ENCODE data around the gene DDIAS. TPM values are rescaled to one million over a fixed set of nuclear protein-coding genes. Genes with fewer than 3 reads are reported as not detected.
"Not testable (repeated sequence)": the region's sequence is repeated elsewhere in the genome, so short reads cannot be mapped to it uniquely, and the experiment has no call there.

DDIAS gene
- total RNA-seq, 1 experiment from 2014 or later = 12.4 TPM

DNA sequence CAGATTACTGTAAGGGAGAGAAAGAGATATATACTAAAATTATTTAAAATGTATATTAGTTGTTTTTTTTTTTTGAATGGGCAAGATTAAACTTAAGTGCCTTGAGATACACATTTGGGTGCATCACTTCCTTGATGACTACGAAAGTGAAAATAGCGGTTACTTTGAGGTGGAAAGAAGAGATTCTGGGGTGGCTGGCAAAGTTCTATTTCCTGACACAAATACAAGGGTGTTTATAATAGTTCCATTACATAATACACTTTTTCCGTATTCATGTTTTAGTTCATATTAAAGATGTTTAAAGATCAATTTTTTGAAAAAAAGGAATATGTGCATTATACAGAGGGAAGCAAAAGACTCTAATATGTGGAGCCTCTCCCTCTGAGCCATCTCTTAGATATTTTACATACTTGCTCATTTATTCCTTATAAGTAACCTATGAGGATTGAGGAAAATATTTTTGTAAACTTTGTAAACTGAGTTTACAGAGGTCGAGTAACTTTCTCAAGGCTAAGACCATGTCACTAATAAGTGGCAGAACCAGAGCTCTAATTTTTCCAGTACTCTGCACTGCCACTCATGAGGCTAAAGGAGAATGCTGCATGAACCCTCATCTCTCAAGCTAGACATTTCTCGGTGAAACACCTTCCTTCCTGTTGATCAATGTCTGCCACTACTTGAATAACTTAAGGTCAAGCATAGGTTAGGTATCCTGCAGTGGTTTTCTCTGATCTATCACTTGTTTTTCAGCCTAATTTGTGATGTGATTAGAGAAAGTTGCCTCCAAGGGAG is 58.6 kb downstream of the DDIAS start:
- Histone ChIP-seq H3K4me1 (replicated peaks; ENCODE audit: insufficient read depth) (peaks cover 5% of the 10 kb centered on the region), H2AFZ (no peak overlapping the region; the same call in 1 of the 2 replicates), H3K9me2 (ENCODE audit: insufficient read depth) (no peaks in the 10 kb centered on the region), H4K20me1 (ENCODE audit: insufficient read depth) (no peaks in the 10 kb centered on the region), H3K4me3 (no peak overlapping the region), H3K27me3 (ENCODE audit: insufficient read depth, low read depth) (no peaks in the 10 kb centered on the region), H3K27ac (no peak overlapping the region), H3K4me2 (no peak overlapping the region), H3K79me2 (ENCODE audit: low read depth) (no peaks in the 10 kb centered on the region), H3F3A (ENCODE audit: insufficient read depth, low read depth) (no peaks in the 10 kb centered on the region), H3K36me3 (ENCODE audit: low read depth) (no peaks in the 10 kb centered on the region), H3K9me3 (ENCODE audit: insufficient read depth, low read depth) (no peaks in the 10 kb centered on the region)
- no peak for TF ChIP-seq EZH2 (IDR thresholded peaks at IDR 0.05; ENCODE audit: low read depth)
- TF ChIP-seq, protein P1, sequence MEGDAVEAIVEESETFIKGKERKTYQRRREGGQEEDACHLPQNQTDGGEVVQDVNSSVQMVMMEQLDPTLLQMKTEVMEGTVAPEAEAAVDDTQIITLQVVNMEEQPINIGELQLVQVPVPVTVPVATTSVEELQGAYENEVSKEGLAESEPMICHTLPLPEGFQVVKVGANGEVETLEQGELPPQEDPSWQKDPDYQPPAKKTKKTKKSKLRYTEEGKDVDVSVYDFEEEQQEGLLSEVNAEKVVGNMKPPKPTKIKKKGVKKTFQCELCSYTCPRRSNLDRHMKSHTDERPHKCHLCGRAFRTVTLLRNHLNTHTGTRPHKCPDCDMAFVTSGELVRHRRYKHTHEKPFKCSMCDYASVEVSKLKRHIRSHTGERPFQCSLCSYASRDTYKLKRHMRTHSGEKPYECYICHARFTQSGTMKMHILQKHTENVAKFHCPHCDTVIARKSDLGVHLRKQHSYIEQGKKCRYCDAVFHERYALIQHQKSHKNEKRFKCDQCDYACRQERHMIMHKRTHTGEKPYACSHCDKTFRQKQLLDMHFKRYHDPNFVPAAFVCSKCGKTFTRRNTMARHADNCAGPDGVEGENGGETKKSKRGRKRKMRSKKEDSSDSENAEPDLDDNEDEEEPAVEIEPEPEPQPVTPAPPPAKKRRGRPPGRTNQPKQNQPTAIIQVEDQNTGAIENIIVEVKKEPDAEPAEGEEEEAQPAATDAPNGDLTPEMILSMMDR (conservative IDR thresholded peaks at IDR 0.05) = no peak
- ChIA-PET CTCF (no interaction called here), POLR2A (ENCODE audit: unreplicated experiment) (no interaction called here)
- no TSS peak for BruUV-seq (replicated peaks)
- intact Hi-C loops (cut with micrococcal nuclease; ENCODE audit: unreplicated experiment) = no loop called here
- no peak for DNase-seq

DNA sequence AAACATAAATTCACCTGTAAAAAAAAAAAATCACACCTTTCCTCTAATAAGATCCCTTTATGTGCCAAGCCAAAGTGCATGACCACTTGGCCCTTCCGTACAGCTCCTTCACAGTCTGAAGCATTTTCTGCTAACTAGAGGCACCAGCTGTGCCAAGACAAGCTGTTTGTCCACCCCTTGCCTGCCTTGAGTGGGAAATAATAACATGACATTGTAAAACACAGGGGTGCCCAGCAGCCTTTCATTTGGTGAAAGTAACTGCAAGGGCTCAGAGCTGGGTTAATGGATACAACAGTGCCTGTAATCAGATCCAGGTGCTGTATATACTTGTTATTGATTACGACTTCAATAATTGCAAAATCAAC is 59.2 kb downstream of the DDIAS start:
- TF ChIP-seq, protein P1 (conservative IDR thresholded peaks at IDR 0.05) = no peak
- TF ChIP-seq EZH2 (IDR thresholded peaks at IDR 0.05; ENCODE audit: low read depth) = no peak
- H3K36me3 ChIP-seq (ENCODE audit: low read depth) = no peaks in the 10 kb centered on the region
- CTCF ChIA-PET = no interaction called here
- BruUV-seq (replicated peaks) = no TSS peak
- H3K27ac ChIP-seq = no peak overlapping the region
- no peak overlapping the region for H3K4me2 ChIP-seq
- no peaks in the 10 kb centered on the region for H3K79me2 ChIP-seq (ENCODE audit: low read depth)
- peaks cover 4% of the 10 kb centered on the region for H3K4me1 ChIP-seq (replicated peaks; ENCODE audit: insufficient read depth)
- H3K4me3 ChIP-seq = no peak overlapping the region
- no peak for DNase-seq
- no peaks in the 10 kb centered on the region for H3K27me3 ChIP-seq (ENCODE audit: insufficient read depth, low read depth)
- POLR2A ChIA-PET (ENCODE audit: unreplicated experiment) = no interaction called here
- no peaks in the 10 kb centered on the region for H4K20me1 ChIP-seq (ENCODE audit: insufficient read depth)
- intact Hi-C loops (cut with micrococcal nuclease; ENCODE audit: unreplicated experiment) = no loop called here
- H3K9me2 ChIP-seq (ENCODE audit: insufficient read depth) = no peaks in the 10 kb centered on the region
- H3K9me3 ChIP-seq (ENCODE audit: insufficient read depth, low read depth) = no peaks in the 10 kb centered on the region
- no peaks in the 10 kb centered on the region for H3F3A ChIP-seq (ENCODE audit: insufficient read depth, low read depth)
- no peak overlapping the region for H2AFZ ChIP-seq

DNA sequence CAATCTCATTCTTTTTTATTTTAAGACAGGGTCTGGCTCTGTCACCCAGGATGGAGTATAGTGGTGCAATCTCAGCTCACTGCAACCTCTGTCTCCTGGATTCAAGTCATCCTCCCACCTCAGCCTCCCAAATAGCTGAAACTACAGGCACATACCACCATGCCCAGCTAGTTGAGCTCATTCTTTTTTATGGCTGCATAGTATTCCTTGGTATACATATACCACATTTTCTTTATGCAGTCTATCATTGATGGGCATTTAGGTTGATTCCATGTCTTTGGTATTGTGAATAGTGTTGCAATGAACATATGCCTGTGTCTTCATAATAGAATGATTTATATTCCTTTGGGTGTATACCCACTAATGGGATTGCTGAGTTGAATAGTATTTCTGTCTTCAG is 60.5 kb downstream of the DDIAS start:
- BruUV-seq (replicated peaks); H3K4me2 ChIP-seq; intact Hi-C loops (cut with micrococcal nuclease; ENCODE audit: unreplicated experiment); H3K4me1 ChIP-seq (replicated peaks; ENCODE audit: insufficient read depth); H3K9me2 ChIP-seq (ENCODE audit: insufficient read depth); H3K4me3 ChIP-seq; H3F3A ChIP-seq (ENCODE audit: insufficient read depth, low read depth); DNase-seq; H3K27ac ChIP-seq; H3K36me3 ChIP-seq (ENCODE audit: low read depth); CTCF ChIA-PET; H3K27me3 ChIP-seq (ENCODE audit: insufficient read depth, low read depth); H3K9me3 ChIP-seq (ENCODE audit: insufficient read depth, low read depth); H3K79me2 ChIP-seq (ENCODE audit: low read depth); H2AFZ ChIP-seq; H4K20me1 ChIP-seq (ENCODE audit: insufficient read depth): not testable (repeated sequence)
- POLR2A ChIA-PET (ENCODE audit: unreplicated experiment) = interaction anchor here (0.6 kb wide), 1 partner anchor 248 kb away, joined by 3 read pairs; no protein-coding TSS in a partner anchor

DNA sequence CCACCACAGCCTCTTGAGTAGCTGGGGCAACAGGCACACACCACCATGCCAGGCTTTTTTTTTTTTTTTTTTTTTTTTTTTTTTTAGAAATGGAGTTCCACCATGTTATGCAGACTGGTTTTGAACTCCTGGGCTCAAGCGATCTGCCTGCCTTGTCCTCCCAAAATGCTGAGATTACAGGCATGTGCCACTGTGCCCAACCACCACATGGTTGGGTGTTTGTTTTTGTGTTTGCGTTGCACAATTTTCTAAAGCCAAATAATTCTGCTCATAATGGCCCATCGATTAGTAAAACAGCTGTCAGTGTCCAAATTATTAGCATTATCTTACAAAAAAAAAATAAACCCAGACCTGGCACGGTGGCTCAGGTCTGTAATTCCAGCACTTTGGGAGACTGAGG is 65.8 kb downstream of the DDIAS start:
- intact Hi-C loops (cut with micrococcal nuclease; ENCODE audit: unreplicated experiment) = no loop called here
- ChIA-PET POLR2A (ENCODE audit: unreplicated experiment) (no interaction called here), CTCF (no interaction called here)
- H3K27ac ChIP-seq = no peak overlapping the region
- no peaks in the 10 kb centered on the region for H3K4me1 ChIP-seq (replicated peaks; ENCODE audit: insufficient read depth)
- H3K9me2 ChIP-seq (ENCODE audit: insufficient read depth) = no peaks in the 10 kb centered on the region
- no peaks in the 10 kb centered on the region for H3K9me3 ChIP-seq (ENCODE audit: insufficient read depth, low read depth)
- no TSS peak for BruUV-seq (replicated peaks)
- no peak for TF ChIP-seq EZH2 (IDR thresholded peaks at IDR 0.05; ENCODE audit: low read depth)
- TF ChIP-seq, protein P1 (conservative IDR thresholded peaks at IDR 0.05) = no peak
- H3K79me2 ChIP-seq (ENCODE audit: low read depth) = no peaks in the 10 kb centered on the region
- no peaks in the 10 kb centered on the region for H4K20me1 ChIP-seq (ENCODE audit: insufficient read depth)
- no peaks in the 10 kb centered on the region for H3K36me3 ChIP-seq (ENCODE audit: low read depth)
- H3K4me3 ChIP-seq = no peak overlapping the region
- H2AFZ ChIP-seq = no peak overlapping the region
- no peaks in the 10 kb centered on the region for H3K27me3 ChIP-seq (ENCODE audit: insufficient read depth, low read depth)
- H3K4me2 ChIP-seq = no peak overlapping the region
- no peaks in the 10 kb centered on the region for H3F3A ChIP-seq (ENCODE audit: insufficient read depth, low read depth)
- no peak for DNase-seq

All from PC-9 (cell line).